HepG2 (cell line): ENCODE data around the gene UCKL1. TPM values are rescaled to one million over a fixed set of nuclear protein-coding genes. Genes with fewer than 3 reads are reported as not detected.
A peak's percentile ranks its signal among the peaks of the same experiment; 100 is the strongest.

Experiments
- ATAC-seq: fragments of 200-7000 bp; cut with Tn5 transposase; 3 replicates; pipeline ENCODE4 v1.9.1; 2020; ENCODE audit warnings: mild to moderate bottlenecking, moderate library complexity
- BruUV-seq: library from RNA; stranded (reverse); fragments of 400-500 nt; replicated peaks from 2 replicates; lab custom pipeline; 2021; lab: Mats Ljungman, UMichigan
- CTCF ChIA-PET: fragments of 300-600 bp; formaldehyde crosslinking; extraction: SDS; loops from one replicate; lab custom pipeline; 2021; ENCODE audit warnings: low total read pairs, inconsistent platforms, low intra/inter-chr PET ratio; lab: Yijun Ruan, JAX
- POLR2A ChIA-PET: fragments of 350-600 bp; sonication (Branson Sonifier 250); formaldehyde crosslinking; loops from one replicate; lab custom pipeline; 2020; ENCODE audit warnings: antibody characterized with exemption, inconsistent platforms; lab: Yijun Ruan, JAX
- DNase-seq: peaks from one replicate; pipeline ENCODE4 v3.0.0-alpha.2; 2015; ENCODE audit warnings: low spot score
- FAIRE-seq: peaks from 3 replicates; lab custom pipeline; 2011; peaks lifted over from hg19 to GRCh38; lab: Jason Lieb, UNC
- H2AFZ ChIP-seq: one replicate; pipeline ENCODE4 v1.6.1; 2011; ENCODE audit warnings: low read length, inconsistent platforms
- H3K27ac ChIP-seq: fragments of 300-600 bp; 3 replicates; pipeline ENCODE4 v1.8.0; 2011; ENCODE audit warnings: mixed run types, mild to moderate bottlenecking, mixed read lengths, low read length, inconsistent platforms; ENCODE audit not compliant: insufficient read depth; ENCODE audit errors: extremely low read length
- H3K27me3 ChIP-seq, 2 experiments: fragments of 200-600 bp in 1 of 2; 2 replicates in 1 of 2; 3 replicates in 1 of 2; pipeline versions ENCODE4 v1.6.0 to v1.8.0; 2011; ENCODE audit warnings: low read length in 2 of 2, mild to moderate bottlenecking in 2 of 2, moderate library complexity in 2 of 2, inconsistent platforms in 1 of 2; ENCODE audit not compliant: insufficient read depth in 2 of 2, control insufficient read depth in 1 of 2
- H3K36me3 ChIP-seq, 2 experiments: fragments of 200-600 bp in 1 of 2; replicated peaks in 1 of 2; 2 replicates in 1 of 2; 3 replicates in 1 of 2; pipeline versions ENCODE4 v1.5.1 to v1.8.0; 2011; ENCODE audit warnings: low read length in 2 of 2, inconsistent platforms in 1 of 2; ENCODE audit not compliant: insufficient read depth in 2 of 2, control insufficient read depth in 1 of 2
- H3K4me1 ChIP-seq: 2 replicates; pipeline ENCODE4 v1.5.1; 2012; ENCODE audit warnings: low read length, inconsistent platforms; ENCODE audit not compliant: insufficient read depth
- H3K4me2 ChIP-seq: 2 replicates; pipeline ENCODE4 v1.6.0; 2011; ENCODE audit warnings: low read depth, low read length, inconsistent platforms
- H3K4me3 ChIP-seq, 3 experiments: fragments of 200-600 bp in 1 of 3; sonication (generic), shearing (Covaris generic) in 1 of 3; replicated peaks in 1 of 3; 2 replicates each; pipeline ENCODE4 v1.5.1; 2011 to 2016; ENCODE audit warnings: low read length in 3 of 3, inconsistent platforms in 2 of 3, low read depth in 2 of 3, mild to moderate bottlenecking in 2 of 3, control low read depth in 1 of 3, mixed read lengths in 1 of 3; ENCODE audit not compliant: insufficient read depth in 1 of 3
- H3K79me2 ChIP-seq: one replicate; pipeline ENCODE4 v1.6.1; 2011; ENCODE audit warnings: low read length, inconsistent platforms; ENCODE audit not compliant: insufficient read depth
- H3K9ac ChIP-seq: 2 replicates; pipeline ENCODE4 v1.6.0; 2011; ENCODE audit warnings: mild to moderate bottlenecking, low read depth, low read length, inconsistent platforms; ENCODE audit not compliant: insufficient read depth
- H3K9me3 ChIP-seq: 2 replicates; pipeline ENCODE4 v1.5.1; 2012; ENCODE audit warnings: mild to moderate bottlenecking, low read length
- H4K20me1 ChIP-seq: 2 replicates; pipeline ENCODE4 v1.6.0; 2011; ENCODE audit warnings: inconsistent platforms, mild to moderate bottlenecking, low read length, moderate library complexity; ENCODE audit not compliant: insufficient read depth
- ARNT2 ChIP-seq: sonication (generic); formaldehyde crosslinking; IDR thresholded peaks from 2 replicates; pipeline ENCODE4 v1.8.0; 2022; ENCODE audit warnings: mild to moderate bottlenecking, low read depth, missing genetic modification reagents, moderate library complexity
- FOXA1 ChIP-seq, 2 experiments: fragments of 450-650 bp in 1 of 2; sonication (generic) in 1 of 2; formaldehyde crosslinking in 1 of 2; IDR thresholded peaks; 2 replicates each; pipeline versions ENCODE4 v1.4.0 to v1.6.1; 2016 to 2020; ENCODE audit warnings: missing genetic modification reagents in 1 of 2
- HNF4A ChIP-seq: sonication (generic); formaldehyde crosslinking; IDR thresholded peaks from 2 replicates; pipeline ENCODE4 v1.4.0; 2020; ENCODE audit warnings: missing genetic modification reagents
- HNF4G ChIP-seq, 2 experiments: sonication (generic) in 1 of 2; formaldehyde crosslinking in 1 of 2; IDR thresholded peaks; 2 replicates each; pipeline versions ENCODE4 v1.4.0 to v1.6.1; 2011 to 2020; ENCODE audit warnings: borderline replicate concordance in 2 of 2, low read depth in 2 of 2, mild to moderate bottlenecking in 2 of 2, low read length in 1 of 2, missing genetic modification reagents in 1 of 2, moderate library complexity in 1 of 2
- HNRNPLL ChIP-seq: fragments of 200-400 bp; formaldehyde crosslinking; IDR thresholded peaks from 2 replicates; pipeline ENCODE4 v1.6.1; 2017; ENCODE audit warnings: mild to moderate bottlenecking, low read depth, low read length; ENCODE audit not compliant: poor library complexity, severe bottlenecking
- HOXD1 ChIP-seq: sonication (generic); formaldehyde crosslinking; IDR thresholded peaks from 2 replicates; pipeline ENCODE4 v1.5.0; 2020; ENCODE audit warnings: missing genetic modification reagents
- KAT2B ChIP-seq: fragments of 150-350 bp; IDR thresholded peaks from 2 replicates; pipeline ENCODE4 v1.6.1; 2014; ENCODE audit warnings: low read depth, low read length, borderline replicate concordance
- KLF13 ChIP-seq: sonication (generic); formaldehyde crosslinking; IDR thresholded peaks from 2 replicates; pipeline ENCODE4 v1.4.0; 2020; ENCODE audit warnings: mild to moderate bottlenecking, missing genetic modification reagents
- MIXL1 ChIP-seq: IDR thresholded peaks from 2 replicates; pipeline ENCODE4 v1.6.1; 2016
- TAF1 ChIP-seq: sonication (generic); formaldehyde crosslinking; IDR thresholded peaks from 2 replicates; pipeline ENCODE4 v1.4.0; 2020; ENCODE audit warnings: missing genetic modification reagents
- TFDP1 ChIP-seq: IDR thresholded peaks from 2 replicates; pipeline ENCODE4 v1.6.1; 2016; ENCODE audit warnings: missing compliant biosample characterization, missing genetic modification reagents, borderline replicate concordance
- TMF1 ChIP-seq: sonication (generic); formaldehyde crosslinking; IDR thresholded peaks from 2 replicates; pipeline ENCODE4 v1.8.1; 2022; ENCODE audit warnings: low read depth, missing genetic modification reagents
- ZBTB20 ChIP-seq: sonication (generic); formaldehyde crosslinking; IDR thresholded peaks from 2 replicates; pipeline ENCODE4 v1.8.1; 2023; ENCODE audit warnings: missing genetic modification reagents, low read depth, mild to moderate bottlenecking, borderline replicate concordance
- ZMAT3 ChIP-seq: sonication (generic); formaldehyde crosslinking; conservative IDR thresholded peaks from 2 replicates; pipeline ENCODE4 v1.7.0; 2021; ENCODE audit warnings: missing genetic modification reagents
- ZNF256 ChIP-seq: sonication (generic); formaldehyde crosslinking; conservative IDR thresholded peaks from 2 replicates; pipeline ENCODE4 v1.4.0; 2020; ENCODE audit warnings: missing genetic modification reagents
- ZNF510 ChIP-seq: sonication (generic); formaldehyde crosslinking; IDR thresholded peaks from 2 replicates; pipeline ENCODE4 v1.4.0; 2020; ENCODE audit warnings: low read depth, mild to moderate bottlenecking, missing genetic modification reagents
- ZNF746 ChIP-seq: sonication (generic); formaldehyde crosslinking; IDR thresholded peaks from 2 replicates; pipeline ENCODE4 v1.8.0; 2022; ENCODE audit warnings: mild to moderate bottlenecking, missing genetic modification reagents
- ZNF891 ChIP-seq: sonication (generic); formaldehyde crosslinking; IDR thresholded peaks from 2 replicates; pipeline ENCODE4 v1.5.0; 2020; ENCODE audit warnings: mild to moderate bottlenecking, missing genetic modification reagents
- WGBS: methylation state at CpG from one replicate; pipeline ENCODE4 v1.1.6; 2017; ENCODE audit warnings: low lambda C conversion rate; 5-methylcytosine and 5-hydroxymethylcytosine counted together
- in situ Hi-C: cut with HindIII; loops from 2 replicates; pipeline ENCODE4 v1.10.0; 2017; ENCODE audit warnings: low pct_unique_long_range_greater_than_20kb; ENCODE audit not compliant: extremely low pct_ligation_motif_present
- intact Hi-C: fragments of 100-400 bp; cut with micrococcal nuclease; formaldehyde crosslinking; loops from one replicate; pipeline ENCODE4 v1.10.0; 2022; ENCODE audit not compliant: unreplicated experiment
- polyA plus RNA-seq, 8 experiments: library from polyadenylated mRNA; depleted of rRNA in 3 of 8; stranded (reverse) in 7 of 8; unstranded in 1 of 8; fragments of >200 nt; fragmentation: Illumina TruSeq in 4 of 8; extraction: Trizol in 4 of 8; gene quantifications; 2 replicates each; pipeline versions ENCODE4 v1.2.1 to v1.2.3, GENCODE V29; 2011 to 2016; ENCODE audit warnings: low read depth in 4 of 8, missing spikeins in 1 of 8, mixed read lengths in 1 of 8; ENCODE audit not compliant: insufficient read depth in 1 of 8
- total RNA-seq, 5 experiments: library from RNA; depleted of rRNA; stranded (reverse); fragments of >200 nt; fragmentation: Illumina TruSeq; extraction: Trizol; gene quantifications; 2 replicates each; pipeline ENCODE4 v1.2.3, GENCODE V29; 2016; ENCODE audit warnings: low read depth in 1 of 5
- TF ChIP-seq, protein P1 (sequence below): sonication (generic); formaldehyde crosslinking; IDR thresholded peaks from 2 replicates; pipeline ENCODE4 v1.4.0; 2020; ENCODE audit warnings: missing genetic modification reagents

UCKL1 gene
- total and polyA plus RNA-seq, 2 of the 13 experiments (the other 11 are each of a cell fraction or from before 2014, with no cell fraction given) = 50.2 to 126 TPM

GRCh38 chr20:63958471-63958870 lies 2.3 kb upstream of the UCKL1 start (continued):
- TF ChIP-seq KAT2B = no peak

- POLR2A ChIA-PET = interaction anchor here (1.0 to 4.0 kb wide), 22 partner anchors 10 to 420 kb away, joined by 3 to 78 read pairs (median 8); partner anchors contain the start of genes ARFRP1, HELZ2, LKAAEAR1 and PRPF6
- no TSS peak for BruUV-seq
- CTCF ChIA-PET = no interaction called here
- peak overlapping the region; percentile 35 for H2AFZ ChIP-seq
- H3K4me2 ChIP-seq = peak overlapping the region; percentile 95
- intact Hi-C loops (loop anchor here (1.0 kb wide), 1 partner anchor 12 kb away; no protein-coding TSS in a partner anchor), in situ Hi-C loops (no loop called here)
- H3K36me3 ChIP-seq = peaks cover 28 to 34% of the 10 kb centered on the region in 2 experiments; a peak in 4 of 5 replicates
- 44% methylated on average over 13 of the region's 13 CpGs for WGBS
- DNase-seq (peak; percentile 59), FAIRE-seq (no peak), ATAC-seq (peak; percentile 5)
- H4K20me1 ChIP-seq = peaks cover 21% of the 10 kb centered on the region
- no peaks in the 10 kb centered on the region for H3K27me3 ChIP-seq
- H3K4me3 ChIP-seq = peak overlapping the region; percentile 61 to 100 (median 80); a peak in 5 of 6 replicates
- peak overlapping the region; percentile 83; the same call in 1 of the 2 replicates for H3K9ac ChIP-seq
- H3K79me2 ChIP-seq = peaks cover 27% of the 10 kb centered on the region
- H3K27ac ChIP-seq = peak overlapping the region; percentile 83
- no peaks in the 10 kb centered on the region for H3K9me3 ChIP-seq
- peaks cover 48% of the 10 kb centered on the region for H3K4me1 ChIP-seq
- 0 out of 2 replicates have a peak, but pooled peaks have one; percentile 22 for TF ChIP-seq ZNF256 (CRISPR knock-in tag)
- peak; percentile 68; the same call in 1 of the 2 replicates for TF ChIP-seq ZNF746 (CRISPR knock-in tag)
- 0 out of 2 replicates have a peak, but pooled peaks have one; percentile 4 for TF ChIP-seq ARNT2 (CRISPR knock-in tag)
- TF ChIP-seq TMF1 = 0 out of 2 replicates have a peak, but pooled peaks have one; percentile 36
- peak; percentile 33; the same call in 1 of the 2 replicates for TF ChIP-seq HNF4A
- TF ChIP-seq HNRNPLL = peak; percentile 7
- TF ChIP-seq ZNF891 (CRISPR knock-in tag) = 0 out of 2 replicates have a peak, but pooled peaks have one; percentile 32
- TF ChIP-seq KLF13 (CRISPR knock-in tag) = peak; percentile 57; the same call in 1 of the 2 replicates
- no peak for TF ChIP-seq ZMAT3 (CRISPR knock-in tag)
- 0 out of 2 replicates have a peak, but pooled peaks have one; percentile 0 for TF ChIP-seq ZNF510 (CRISPR knock-in tag)
- TF ChIP-seq ZBTB20 (CRISPR knock-in tag) = no peak
- TF ChIP-seq TAF1 (CRISPR knock-in tag) = no peak
- TF ChIP-seq HOXD1 (CRISPR knock-in tag) = peak; percentile 63; the same call in 1 of the 2 replicates
- TF ChIP-seq, protein P1, sequence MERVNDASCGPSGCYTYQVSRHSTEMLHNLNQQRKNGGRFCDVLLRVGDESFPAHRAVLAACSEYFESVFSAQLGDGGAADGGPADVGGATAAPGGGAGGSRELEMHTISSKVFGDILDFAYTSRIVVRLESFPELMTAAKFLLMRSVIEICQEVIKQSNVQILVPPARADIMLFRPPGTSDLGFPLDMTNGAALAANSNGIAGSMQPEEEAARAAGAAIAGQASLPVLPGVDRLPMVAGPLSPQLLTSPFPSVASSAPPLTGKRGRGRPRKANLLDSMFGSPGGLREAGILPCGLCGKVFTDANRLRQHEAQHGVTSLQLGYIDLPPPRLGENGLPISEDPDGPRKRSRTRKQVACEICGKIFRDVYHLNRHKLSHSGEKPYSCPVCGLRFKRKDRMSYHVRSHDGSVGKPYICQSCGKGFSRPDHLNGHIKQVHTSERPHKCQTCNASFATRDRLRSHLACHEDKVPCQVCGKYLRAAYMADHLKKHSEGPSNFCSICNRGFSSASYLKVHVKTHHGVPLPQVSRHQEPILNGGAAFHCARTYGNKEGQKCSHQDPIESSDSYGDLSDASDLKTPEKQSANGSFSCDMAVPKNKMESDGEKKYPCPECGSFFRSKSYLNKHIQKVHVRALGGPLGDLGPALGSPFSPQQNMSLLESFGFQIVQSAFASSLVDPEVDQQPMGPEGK = peak; percentile 77; the same call in 1 of the 2 replicates
- peak; percentile 45; the same call in 1 of the 2 replicates for TF ChIP-seq HNF4G (IDR thresholded peaks at IDR 0.05; ENCODE audit: borderline replicate concordance, low read depth, low read length)
- no peak for TF ChIP-seq HNF4G (CRISPR knock-in tag; IDR thresholded peaks at IDR 0.05; ENCODE audit: borderline replicate concordance, low read depth)
- TF ChIP-seq FOXA1 (IDR thresholded peaks at IDR 0.05) = no peak
- TF ChIP-seq FOXA1 (CRISPR knock-in tag; IDR thresholded peaks at IDR 0.05) = 0 out of 2 replicates have a peak, but pooled peaks have one; percentile 3
- no peak for TF ChIP-seq TFDP1 (CRISPR knock-in tag)
- TF ChIP-seq MIXL1 (CRISPR knock-in tag) = no peak
These were observed 1.6 kb upstream of the UCKL1 start for GRCh38 chr20:63957690-63958441.
